GM18508 (cell line): Measurements from ENCODE around the gene COX5B.
"Not testable (repeated sequence)": the region's sequence is repeated elsewhere in the genome, so short reads cannot be mapped to it uniquely, and the experiment has no call there.

Source experiments
- ATAC-seq: cut with Tn5 transposase; IDR thresholded peaks from one replicate; pipeline ENCODE4 v1.9.1; 2021; ENCODE audit warnings: moderate number of reproducible peaks; ENCODE audit not compliant: insufficient read depth, unreplicated experiment

Gene COX5B

GRCh38 chr2:97645695-97646629 lies at the start of gene COX5B:
COX5B (plus strand) TSS chr2:97646062; CDS start chr2:97646087, 25 bp downstream.
- ATAC-seq: peak; percentile 76

- ATAC-seq: not testable (repeated sequence)
These were observed 49.7 kb upstream of the COX5B start for GRCh38 chr2:97596180-97596579.

GRCh38 chr2:97601537-97601936 lies 44.3 kb upstream of the COX5B start:
- ATAC-seq: not testable (repeated sequence)

GRCh38 chr2:97605109-97605508 lies 40.8 kb upstream of the COX5B start:
- ATAC-seq: not testable (repeated sequence)

- not testable (repeated sequence) for ATAC-seq
These were observed 40.1 kb upstream of the COX5B start for GRCh38 chr2:97605524-97606339.

GRCh38 chr2:97608745-97609144 lies 37.1 kb upstream of the COX5B start:
- ATAC-seq: not testable (repeated sequence)

GRCh38 chr2:97611895-97612294 lies 34.0 kb upstream of the COX5B start:
- not testable (repeated sequence) for ATAC-seq

GRCh38 chr2:97615746-97616145 lies 30.1 kb upstream of the COX5B start:
- ATAC-seq: not testable (repeated sequence)

GRCh38 chr2:97617911-97618310 lies 28.0 kb upstream of the COX5B start:
- ATAC-seq: no peak

GRCh38 chr2:97618939-97619827 lies 26.7 kb upstream of the COX5B start:
- not testable (repeated sequence) for ATAC-seq

GRCh38 chr2:97620492-97620891 lies 25.4 kb upstream of the COX5B start:
- ATAC-seq: not testable (repeated sequence)

- not testable (repeated sequence) for ATAC-seq
These were observed 22.9 kb upstream of the COX5B start for GRCh38 chr2:97622976-97623375.

GRCh38 chr2:97625354-97626048 lies 20.4 kb upstream of the COX5B start:
- ATAC-seq: not testable (repeated sequence)

- ATAC-seq: not testable (repeated sequence)
These were observed 19.8 kb upstream of the COX5B start for GRCh38 chr2:97626049-97626430.

GRCh38 chr2:97644023-97644717 lies 1.7 kb upstream of the COX5B start:
- ATAC-seq: no peak

GRCh38 chr2:97645112-97645694 lies 659 bp upstream of the COX5B start:
- ATAC-seq: peak; percentile 23

- ATAC-seq: no peak
These were observed 1.1 kb downstream of the COX5B start for GRCh38 chr2:97646977-97647376.

- no peak for ATAC-seq
These were observed 5.3 kb downstream of the COX5B start for GRCh38 chr2:97651114-97651513.
